Stimulated activated CD8-positive, alpha-beta memory T cell treated with anti-CD3 and anti-CD28 coated beads, Interleukin-7, amount 100 ng/mL, for 4 hours (primary cell): ENCODE data around the gene CTRL.
"Not testable (repeated sequence)": the region's sequence is repeated elsewhere in the genome, so short reads cannot be mapped to it uniquely, and the experiment has no call there.

Experiments used
- DNase-seq, 2 donors: peaks; one replicate each; pipeline ENCODE4 v3.0.0-alpha.2; 2020; ENCODE audit warnings: low read depth in 2 of 2

Gene CTRL

GRCh38 chr16:67924140-67924906 lies 7.3 kb downstream of the CTRL start:
- DNase-seq: no peak

GRCh38 chr16:67923414-67924116 lies 8.1 kb downstream of the CTRL start:
- no peak for DNase-seq

GRCh38 chr16:67922740-67923139 lies 8.9 kb downstream of the CTRL start:
- DNase-seq: no peak

GRCh38 chr16:67922221-67922620 lies 9.4 kb downstream of the CTRL start:
- DNase-seq: no peak

- DNase-seq: no peak
Measured at GRCh38 chr16:67919622-67920221, 11.9 kb downstream of the CTRL start.

GRCh38 chr16:67917852-67918236 lies 13.8 kb downstream of the CTRL start:
- DNase-seq: peak in 1 of 2 donors; percentile 37

GRCh38 chr16:67917140-67917851 lies 14.4 kb downstream of the CTRL start:
- DNase-seq: no peak

GRCh38 chr16:67915831-67916723 lies 15.6 kb downstream of the CTRL start:
- no peak for DNase-seq

- not testable (repeated sequence) for DNase-seq
Measured at GRCh38 chr16:67915496-67915769, 16.2 kb downstream of the CTRL start.

- DNase-seq: no peak
Measured at GRCh38 chr16:67914758-67915495, 16.7 kb downstream of the CTRL start.

- no peak for DNase-seq
Measured at GRCh38 chr16:67910158-67910557, 21.5 kb downstream of the CTRL start.

- no peak for DNase-seq
Measured at GRCh38 chr16:67909056-67909742, 22.5 kb downstream of the CTRL start.

GRCh38 chr16:67907397-67908180 lies 24.1 kb downstream of the CTRL start:
- DNase-seq: no peak

- DNase-seq: no peak
Measured at GRCh38 chr16:67902831-67903230, 28.8 kb downstream of the CTRL start.

- no peak for DNase-seq
Measured at GRCh38 chr16:67901734-67902133, 29.9 kb downstream of the CTRL start.

GRCh38 chr16:67897231-67897630 lies 34.4 kb downstream of the CTRL start:
- no peak for DNase-seq

GRCh38 chr16:67893743-67894399 lies 37.8 kb downstream of the CTRL start:
- no peak for DNase-seq

GRCh38 chr16:67892899-67893742 lies 38.5 kb downstream of the CTRL start, which contains the start of gene PSKH1:
Gene PSKH1 (plus strand): TSS chr16:67893254. CDS start chr16:67908750, 15,496 bp downstream.
- peak; percentile 89 to 91 for DNase-seq
